GM21390 (cell line): ENCODE data around the gene RNF34.
A peak's percentile ranks its signal among the peaks of the same experiment; 100 is the strongest.

Experiments used
- ATAC-seq: cut with Tn5 transposase; IDR thresholded peaks from one replicate; pipeline ENCODE4 v1.9.1; 2021; ENCODE audit not compliant: unreplicated experiment

RNF34 gene

DNA sequence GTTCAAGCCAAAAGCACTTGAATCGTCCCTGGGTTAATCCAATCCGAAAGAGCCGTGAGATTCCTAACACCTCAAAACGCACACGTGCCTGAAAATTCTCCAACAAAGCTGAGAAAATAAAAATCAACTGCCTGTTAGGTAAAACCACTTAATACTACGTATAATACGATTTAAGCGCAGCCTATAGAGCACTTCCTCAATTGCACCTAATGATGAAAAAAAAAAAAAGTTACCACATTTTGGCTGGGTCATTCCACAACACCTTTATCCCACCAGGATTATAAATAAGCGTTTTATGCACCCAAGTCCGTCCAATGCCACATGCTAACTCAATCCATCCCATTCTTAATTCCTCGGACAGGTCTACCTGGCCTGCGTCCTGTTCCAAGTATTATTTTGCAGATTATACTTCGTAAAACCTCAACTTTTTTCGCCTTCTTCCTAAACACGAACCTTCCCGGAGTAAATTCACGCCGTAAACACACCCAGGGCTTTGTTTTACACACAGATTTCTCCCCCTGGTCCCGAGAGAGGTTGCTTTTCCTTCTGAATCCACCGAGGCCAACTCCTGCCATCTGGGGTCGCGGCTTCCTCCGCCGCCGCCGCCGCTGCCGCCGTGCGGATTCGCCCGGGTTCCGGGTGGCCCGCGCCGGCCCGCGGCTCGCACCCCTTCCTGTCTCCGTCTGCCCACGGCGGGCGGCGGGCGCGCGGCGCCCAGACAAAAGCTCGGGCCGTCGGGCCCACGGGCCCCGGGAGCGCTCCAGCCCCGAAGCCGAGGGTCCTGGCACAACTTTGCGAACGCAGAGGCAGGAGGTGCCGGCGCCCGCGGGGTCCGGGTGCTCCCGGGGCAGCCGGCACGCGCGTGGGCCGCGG is 66.2 kb downstream of the RNF34 start:
- ATAC-seq: peak; percentile 8

DNA sequence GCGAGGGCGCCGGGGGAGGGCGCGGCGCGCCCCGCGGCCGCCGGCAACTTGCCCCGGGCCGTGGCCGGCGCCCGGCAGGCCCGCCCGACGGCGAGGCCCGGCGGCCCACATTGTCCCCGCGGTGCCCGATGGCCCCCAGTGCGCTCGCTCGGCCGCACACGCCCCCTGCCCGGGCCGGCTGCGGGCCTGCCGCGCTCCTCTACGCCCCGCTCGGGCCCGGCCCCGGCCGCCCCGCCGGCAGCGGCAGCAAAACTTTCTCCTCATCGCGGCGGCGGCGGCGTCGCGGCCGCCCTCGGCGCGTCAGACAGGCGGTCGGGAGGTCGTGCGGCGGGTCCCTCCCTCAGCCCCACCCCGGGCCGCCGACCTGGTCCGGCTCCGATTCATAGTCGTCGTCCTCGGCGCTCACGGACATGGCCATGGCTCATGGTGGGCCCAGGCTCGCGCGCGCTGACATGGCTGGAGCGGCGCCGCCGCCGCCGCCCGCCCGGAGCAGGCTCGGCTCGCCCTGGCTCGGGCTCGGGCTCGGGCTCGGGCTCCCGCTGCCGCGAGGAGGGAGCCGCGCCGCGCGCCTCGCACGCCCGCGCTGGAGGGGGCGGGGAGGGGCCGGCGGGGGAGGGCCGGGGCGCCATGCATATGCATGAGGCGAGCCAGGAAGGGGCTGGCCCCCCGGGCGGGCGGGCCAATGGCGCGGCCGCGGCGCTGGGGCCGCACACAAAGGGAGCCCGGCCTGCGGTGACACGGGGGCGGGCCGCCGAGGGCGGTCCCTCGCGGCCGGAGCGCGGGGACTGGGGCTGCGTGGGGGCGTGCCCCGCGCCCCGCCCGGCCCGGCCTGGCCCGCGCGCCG is 67.1 kb downstream of the RNF34 start:
- peak; percentile 82 for ATAC-seq

DNA sequence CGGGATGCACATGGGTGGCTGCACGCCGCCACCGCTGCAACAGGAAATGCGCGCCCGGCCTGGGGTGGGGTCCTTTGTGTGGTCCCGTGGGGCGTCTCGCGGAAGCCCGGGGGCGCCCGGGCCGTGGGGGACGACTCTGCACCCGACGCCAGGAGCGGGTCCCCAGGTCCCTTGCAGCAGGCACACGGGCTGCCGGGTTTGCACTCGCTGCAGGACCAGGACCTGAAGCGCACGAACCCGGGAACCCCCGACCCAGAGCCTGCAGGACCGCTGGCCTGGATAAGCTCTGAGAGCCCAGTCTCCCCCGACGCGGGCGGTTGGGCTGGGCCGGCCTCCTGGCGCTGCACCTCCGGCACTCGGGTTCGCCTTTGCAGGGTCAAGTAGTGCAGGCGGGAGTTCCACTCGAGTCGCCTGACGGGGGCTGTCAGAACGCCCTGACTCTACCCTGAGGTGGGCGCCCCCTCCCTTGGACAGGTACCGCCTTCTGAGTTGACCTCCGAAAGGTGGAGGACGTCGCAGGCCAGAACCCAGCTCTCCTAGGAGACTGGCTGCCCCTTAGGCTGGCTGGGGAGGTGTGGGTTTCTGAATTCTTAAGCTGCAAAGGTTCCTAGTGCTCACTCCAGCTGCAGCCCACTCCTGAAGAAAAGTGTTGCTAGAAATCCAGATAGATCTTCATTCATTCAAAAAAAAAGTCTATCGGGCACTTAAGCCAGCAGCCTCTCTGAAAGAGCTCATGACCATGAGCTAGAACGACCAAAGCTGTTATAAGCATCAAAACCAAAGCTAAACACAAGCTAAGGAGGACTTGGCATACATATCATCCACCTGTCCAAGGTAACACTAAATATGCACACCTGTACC is 68.0 kb downstream of the RNF34 start:
- peak; percentile 7 for ATAC-seq

DNA sequence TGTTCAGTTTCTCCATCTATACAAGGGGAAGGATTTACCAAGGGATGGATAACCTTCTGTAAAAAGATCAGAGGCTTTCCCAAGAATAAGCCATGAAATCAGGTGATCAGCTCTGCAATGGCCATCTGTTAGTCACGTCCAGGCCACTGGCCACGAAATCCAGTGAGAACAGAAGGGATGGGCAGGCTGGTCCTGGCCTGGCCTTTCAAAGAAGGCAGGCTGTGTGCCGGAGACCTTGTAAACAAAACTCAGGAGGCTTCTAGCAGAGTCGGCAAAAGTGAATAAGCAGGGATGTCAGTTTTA is 68.5 kb downstream of the RNF34 start:
- no peak for ATAC-seq

DNA sequence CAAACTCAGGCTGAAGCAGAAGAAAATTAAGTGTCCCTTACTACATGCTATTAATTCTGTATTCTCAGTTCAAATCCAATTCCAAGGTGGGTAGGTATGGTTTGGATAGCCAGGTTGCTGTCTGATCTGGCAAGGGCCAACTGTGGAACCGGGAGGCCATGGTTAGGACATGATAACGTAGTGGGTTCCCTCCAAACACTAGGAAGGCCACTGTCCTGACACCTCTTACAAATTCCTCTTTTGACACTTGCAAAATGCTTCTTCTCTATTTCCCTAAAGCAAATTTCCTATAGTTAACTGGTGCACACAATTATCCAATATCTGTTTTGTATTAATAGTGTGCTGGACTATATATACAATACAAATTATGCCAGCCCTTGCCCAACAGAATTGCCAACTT is 70.8 kb downstream of the RNF34 start:
- no peak for ATAC-seq

DNA sequence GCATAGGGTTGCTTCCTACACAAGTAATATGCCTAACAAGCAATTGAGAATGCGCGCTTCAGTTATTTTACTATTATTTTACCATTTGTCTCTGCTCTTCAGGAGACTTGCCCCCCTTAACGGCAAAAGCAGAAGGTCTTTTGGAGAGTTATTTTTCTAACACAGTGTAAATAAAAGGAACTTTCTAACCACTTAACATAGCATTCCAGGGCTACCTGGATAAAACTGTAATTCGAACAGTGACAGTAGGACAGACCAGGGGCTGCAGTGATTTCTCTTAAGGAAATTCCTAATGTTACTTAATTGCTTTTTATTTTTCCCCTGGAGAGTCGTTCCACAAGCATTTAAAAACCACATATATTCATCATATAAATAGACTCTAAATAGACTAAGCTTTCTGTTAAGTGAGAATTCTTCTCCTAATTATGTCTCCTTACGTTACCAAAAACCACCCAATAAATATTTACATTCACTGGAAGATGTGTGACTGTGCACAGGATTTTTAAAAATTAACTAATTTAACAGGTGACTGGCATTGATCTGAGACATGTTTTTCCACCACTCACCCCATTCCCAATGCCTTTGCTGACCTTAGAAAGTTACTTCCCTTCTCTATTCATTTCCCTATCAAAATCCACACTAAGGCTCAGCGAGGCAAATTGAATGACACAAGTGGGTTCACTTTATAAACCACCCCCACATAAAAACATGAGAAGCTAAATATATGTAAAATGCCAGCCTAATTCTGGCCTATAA is 72.4 kb downstream of the RNF34 start:
- ATAC-seq: no peak
